Smooth muscle cell (in vitro differentiated cells): ENCODE results near the gene GATA5. TPM values are rescaled to one million over a fixed set of nuclear protein-coding genes. Genes with fewer than 3 reads are reported as not detected.

Experiments used
- DNase-seq: peaks from one replicate; lab custom pipeline; 2025; ENCODE audit not compliant: unreplicated experiment; lab: John Stamatoyannopoulos, UW
- H2AFZ ChIP-seq: fragments of 200-600 bp; sonication (generic); 2 replicates; pipeline ENCODE4 v1.6.0; 2016; ENCODE audit warnings: antibody characterized with exemption, low read depth, mild to moderate bottlenecking
- H3F3A ChIP-seq: fragments of 200-600 bp; sonication (generic); 2 replicates; pipeline ENCODE4 v1.6.0; 2017; ENCODE audit warnings: antibody characterized with exemption, low read depth
- H3K27ac ChIP-seq: fragments of 200-600 bp; sonication (generic); 2 replicates; pipeline ENCODE4 v1.5.1; 2016; ENCODE audit warnings: low read depth, mild to moderate bottlenecking
- H3K27me3 ChIP-seq: fragments of 200-600 bp; sonication (generic); 2 replicates; pipeline ENCODE4 v1.6.1; 2016; ENCODE audit warnings: low read depth, mild to moderate bottlenecking
- H3K36me3 ChIP-seq: fragments of 200-600 bp; sonication (generic); 2 replicates; pipeline ENCODE4 v1.5.1; 2016; ENCODE audit warnings: low read depth
- H3K4me1 ChIP-seq: fragments of 200-600 bp; sonication (generic); 2 replicates; pipeline ENCODE4 v1.5.1; 2016; ENCODE audit warnings: low read depth
- H3K4me2 ChIP-seq: fragments of 200-600 bp; sonication (generic); 2 replicates; pipeline ENCODE4 v1.6.0; 2016; ENCODE audit warnings: mild to moderate bottlenecking
- H3K4me3 ChIP-seq: fragments of 200-600 bp; sonication (generic); 2 replicates; pipeline ENCODE4 v1.5.1; 2016; ENCODE audit warnings: mild to moderate bottlenecking
- H3K79me2 ChIP-seq: fragments of 200-600 bp; sonication (generic); 2 replicates; pipeline ENCODE4 v1.6.0; 2016; ENCODE audit warnings: low read depth, mild to moderate bottlenecking
- H3K9ac ChIP-seq: fragments of 200-600 bp; sonication (generic); 2 replicates; pipeline ENCODE4 v1.6.0; 2016; ENCODE audit warnings: low read depth
- H3K9me3 ChIP-seq: fragments of 200-600 bp; sonication (generic); replicated peaks from 2 replicates; pipeline ENCODE4 v1.5.1; 2016; ENCODE audit warnings: low read depth
- H4K20me1 ChIP-seq: fragments of 200-600 bp; sonication (generic); 2 replicates; pipeline ENCODE4 v1.6.0; 2016; ENCODE audit warnings: low read depth
- CTCF ChIP-seq: fragments of 200-600 bp; sonication (generic); IDR thresholded peaks from 2 replicates; pipeline ENCODE4 v1.5.1; 2017; ENCODE audit warnings: borderline replicate concordance, mild to moderate bottlenecking, antibody characterized with exemption; ENCODE audit not compliant: insufficient read depth, poor library complexity, severe bottlenecking
- WGBS: methylation state at CpG from one replicate; pipeline ENCODE4 v1.1.7; 2016; ENCODE audit warnings: low lambda C conversion rate; 5-methylcytosine and 5-hydroxymethylcytosine counted together
- polyA plus RNA-seq: library from polyadenylated mRNA; unstranded; fragments of >200 nt; fragmentation: Nextera tagmentation; extraction: Ambion mirVana; gene quantifications from 2 replicates; pipeline ENCODE4 v1.2.1, GENCODE V29; 2016
- total RNA-seq: library from RNA; depleted of rRNA; stranded (reverse); fragments of >200 nt; gene quantifications from 2 replicates; pipeline ENCODE4 v1.2.3, GENCODE V29; 2014

GATA5 gene
- total and polyA plus RNA-seq, 2 experiments from 2014 or later: 1.9 to 9.2 TPM

GRCh38 chr20:62482974-62483373 lies 7.2 kb upstream of the GATA5 start:
- no peak for TF ChIP-seq CTCF
- 31% methylated on average over 8 of the region's 8 CpGs for WGBS
- no peak for DNase-seq
- Histone ChIP-seq H3K27me3 (no peaks in the 10 kb centered on the region), H2AFZ (peak overlapping the region; percentile 79), H4K20me1 (no peaks in the 10 kb centered on the region), H3K9ac (no peak overlapping the region), H3K4me1 (peaks cover 45% of the 10 kb centered on the region), H3K4me2 (peak overlapping the region; percentile 79), H3K27ac (no peak overlapping the region), H3K9me3 (no peaks in the 10 kb centered on the region), H3K4me3 (peak overlapping the region; percentile 34), H3K36me3 (no peaks in the 10 kb centered on the region), H3K79me2 (no peaks in the 10 kb centered on the region), H3F3A (peaks cover 21% of the 10 kb centered on the region)

- no peaks in the 10 kb centered on the region for H3K9me3 ChIP-seq
- H3K27me3 ChIP-seq: no peaks in the 10 kb centered on the region
- H3K4me2 ChIP-seq: peak overlapping the region; percentile 79
- peaks cover 40% of the 10 kb centered on the region for H3K4me1 ChIP-seq
- H3K9ac ChIP-seq: no peak overlapping the region
- no peak for TF ChIP-seq CTCF
- no peaks in the 10 kb centered on the region for H3K79me2 ChIP-seq
- no peaks in the 10 kb centered on the region for H4K20me1 ChIP-seq
- no peak for DNase-seq
- peaks cover 21% of the 10 kb centered on the region for H3F3A ChIP-seq
- WGBS: 42% methylated on average over 24 of the region's 25 CpGs
- peak overlapping the region; percentile 34 for H3K4me3 ChIP-seq
- H3K36me3 ChIP-seq: no peaks in the 10 kb centered on the region
- H2AFZ ChIP-seq: peak overlapping the region; percentile 79
- H3K27ac ChIP-seq: no peak overlapping the region
Measured at GRCh38 chr20:62482146-62482809, 6.5 kb upstream of the GATA5 start.

- Histone ChIP-seq H3K27ac (no peak overlapping the region), H4K20me1 (no peaks in the 10 kb centered on the region), H3K36me3 (no peaks in the 10 kb centered on the region), H3K4me3 (no peak overlapping the region), H3K79me2 (peaks cover under 1% of the 10 kb centered on the region), H3F3A (peaks cover 18% of the 10 kb centered on the region), H3K9ac (no peak overlapping the region), H3K27me3 (peaks cover under 1% of the 10 kb centered on the region), H3K4me2 (peak overlapping the region; percentile 79), H3K9me3 (no peaks in the 10 kb centered on the region), H2AFZ (no peak overlapping the region), H3K4me1 (peaks cover 34% of the 10 kb centered on the region)
- no peak for DNase-seq
- no peak for TF ChIP-seq CTCF
- WGBS: 79% methylated on average over 29 of the region's 29 CpGs
Measured at GRCh38 chr20:62481425-62482145, 5.8 kb upstream of the GATA5 start.

DNA sequence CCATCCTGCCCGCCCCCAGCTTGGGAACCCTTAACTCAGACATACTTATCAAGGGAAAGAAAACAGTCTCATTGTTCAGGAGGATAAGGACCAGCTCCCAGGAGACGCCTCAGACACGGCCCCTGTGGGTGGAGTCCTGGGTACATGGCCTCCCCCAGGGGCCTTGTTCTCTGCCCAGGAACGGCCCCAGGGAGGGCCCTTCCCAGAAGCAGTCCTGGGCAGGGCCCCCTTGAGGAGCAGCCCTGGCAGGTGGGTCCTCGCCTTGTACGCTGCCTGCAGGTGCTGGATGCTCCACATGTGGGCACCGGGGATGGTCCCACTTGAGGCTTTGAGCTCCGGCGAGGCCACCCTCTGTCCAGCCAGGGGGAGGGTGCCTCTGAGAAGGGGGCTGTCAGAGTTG lies 4.5 kb upstream of the GATA5 start:
- H3K4me2 ChIP-seq: no peak overlapping the region
- WGBS: 55% methylated on average over 9 of the region's 9 CpGs
- no peaks in the 10 kb centered on the region for H3K9me3 ChIP-seq
- H3K27ac ChIP-seq: no peak overlapping the region
- no peaks in the 10 kb centered on the region for H3K36me3 ChIP-seq
- peaks cover 6% of the 10 kb centered on the region for H3K27me3 ChIP-seq
- no peak overlapping the region for H3K4me3 ChIP-seq
- TF ChIP-seq CTCF: no peak
- H3K4me1 ChIP-seq: peaks cover 32% of the 10 kb centered on the region
- no peak overlapping the region for H2AFZ ChIP-seq
- H3K79me2 ChIP-seq: peaks cover 5% of the 10 kb centered on the region
- H4K20me1 ChIP-seq: no peaks in the 10 kb centered on the region
- no peak for DNase-seq
- H3K9ac ChIP-seq: no peak overlapping the region
- H3F3A ChIP-seq: peaks cover 7% of the 10 kb centered on the region
